HG03457 (cell line): ENCODE results near the gene WTAP.
"Not testable (repeated sequence)": the region's sequence is repeated elsewhere in the genome, so short reads cannot be mapped to it uniquely, and the experiment has no call there.

ENCODE experiments used
- ATAC-seq: cut with Tn5 transposase; IDR thresholded peaks from one replicate; pipeline ENCODE4 v1.9.1; 2021; ENCODE audit warnings: moderate number of reproducible peaks; ENCODE audit not compliant: unreplicated experiment

WTAP gene

GRCh38 chr6:159726918-159727716 lies at the start of gene WTAP:
Gene WTAP, plus strand, starts transcription at chr6:159727506. Its CDS starts 8,760 bp downstream, at chr6:159736266.
- peak; percentile 70 for ATAC-seq

DNA sequence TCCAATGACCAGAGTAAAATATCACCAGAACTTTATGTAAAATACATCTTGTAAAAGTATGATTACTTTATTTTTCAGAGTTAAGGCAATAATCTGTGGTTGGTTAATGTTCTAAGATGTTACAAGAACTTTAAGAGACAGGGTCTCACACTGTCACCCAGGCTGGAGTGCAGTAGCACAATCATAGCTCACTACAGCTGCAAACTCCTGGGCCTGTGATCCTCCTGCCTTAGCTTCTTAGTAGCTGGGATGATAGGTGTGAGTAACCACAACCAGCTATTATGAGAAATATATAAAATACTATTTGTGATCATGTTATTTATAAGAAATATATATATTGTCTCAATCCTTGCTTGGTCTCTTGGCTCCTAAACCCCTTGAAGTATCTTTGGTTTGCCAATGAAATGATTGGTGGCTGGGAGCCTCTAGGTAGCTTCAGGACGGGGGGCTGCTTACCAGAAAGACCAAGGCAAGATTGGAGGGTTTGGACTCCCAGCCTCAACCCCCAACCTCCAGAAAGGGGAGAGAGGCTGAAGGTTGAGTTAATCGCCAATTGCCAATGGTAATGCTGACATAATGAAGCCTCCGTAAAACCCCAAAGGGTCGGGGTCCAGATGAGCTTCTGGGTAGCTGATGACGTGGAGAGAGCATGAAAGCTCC lies 49.7 kb upstream of the WTAP start:
- no peak for ATAC-seq

DNA sequence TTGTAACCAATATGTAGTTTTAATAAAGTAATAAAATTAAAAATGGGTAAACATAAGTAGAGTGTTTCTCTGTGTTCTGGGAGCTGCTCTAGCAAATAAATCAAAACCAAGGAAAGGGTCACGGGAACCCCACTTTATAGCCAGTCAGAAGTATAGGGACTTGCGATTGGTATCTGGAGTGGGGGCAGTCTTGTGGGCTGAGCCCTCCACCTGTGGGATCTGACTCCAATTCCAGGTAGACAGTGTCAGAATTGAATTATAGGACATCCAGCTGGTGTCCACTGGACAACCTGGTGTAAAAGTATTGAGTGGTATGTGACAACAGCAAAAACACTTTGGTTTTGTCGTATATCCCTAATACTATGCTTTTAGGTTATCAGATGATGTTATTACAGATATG lies 48.7 kb upstream of the WTAP start:
- ATAC-seq: no peak

- no peak for ATAC-seq
These were observed 47.9 kb upstream of the WTAP start for GRCh38 chr6:159679091-159680077.

- ATAC-seq: no peak
These were observed 47.2 kb upstream of the WTAP start for GRCh38 chr6:159680104-159680503.

GRCh38 chr6:159681191-159681880 lies 46.0 kb upstream of the WTAP start:
- ATAC-seq: no peak

- ATAC-seq: no peak
These were observed 45.0 kb upstream of the WTAP start for GRCh38 chr6:159682295-159682694.

DNA sequence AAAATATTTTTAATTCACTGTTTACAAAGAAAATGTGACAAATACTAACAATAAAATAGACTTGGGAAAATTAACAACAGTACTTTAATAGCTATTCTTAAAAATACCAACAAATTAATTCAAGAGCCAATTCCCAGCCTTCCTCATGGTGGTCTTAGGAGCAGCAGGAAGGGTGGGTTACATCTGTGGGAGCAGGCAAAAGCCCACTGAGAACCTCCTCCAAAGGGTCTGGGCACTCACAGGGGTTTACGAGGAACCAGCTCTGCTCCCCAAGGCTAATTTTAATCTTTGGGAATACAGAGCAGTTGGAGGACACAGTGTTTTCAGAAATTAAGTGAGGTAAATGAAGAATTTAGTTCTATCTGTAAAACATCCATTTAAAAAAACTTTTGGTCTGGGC lies 44.5 kb upstream of the WTAP start:
- no peak for ATAC-seq

DNA sequence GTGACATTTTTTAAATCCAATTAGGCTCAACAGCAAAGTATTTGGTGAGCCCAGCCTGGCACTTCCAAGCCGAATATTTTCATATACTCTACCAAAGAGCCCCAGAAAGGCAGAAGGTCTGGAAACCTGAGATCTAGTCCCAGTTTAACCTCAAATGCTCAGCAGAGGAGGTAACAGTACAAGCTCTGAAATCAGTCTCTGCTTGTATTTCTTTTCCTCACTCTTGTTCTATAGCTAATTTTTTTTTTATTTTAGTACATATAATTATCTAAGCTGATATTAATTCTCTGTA lies 43.3 kb upstream of the WTAP start:
- no peak for ATAC-seq

- no peak for ATAC-seq
These were observed 41.3 kb upstream of the WTAP start for GRCh38 chr6:159686040-159686439.

GRCh38 chr6:159686703-159687102 lies 40.6 kb upstream of the WTAP start:
- no peak for ATAC-seq

DNA sequence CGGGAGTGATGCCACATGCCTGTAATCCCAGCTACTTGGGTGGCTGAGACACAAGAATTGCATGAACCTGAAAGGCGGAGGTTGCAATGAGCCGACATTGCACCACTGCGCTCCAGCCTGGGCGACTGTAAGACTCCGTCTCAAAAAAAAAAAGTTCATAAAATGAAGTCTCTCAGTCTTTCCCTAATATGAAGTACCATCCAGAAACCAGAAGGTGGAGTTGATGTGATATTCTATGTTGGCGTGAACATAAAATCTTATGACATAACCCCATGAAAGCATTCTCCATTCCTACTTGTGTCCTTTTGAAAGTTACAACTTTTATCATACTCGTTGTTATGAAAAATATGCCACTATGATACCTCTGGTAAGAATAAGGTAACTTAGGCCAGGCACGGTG lies 40.0 kb upstream of the WTAP start:
- no peak for ATAC-seq

GRCh38 chr6:159688266-159688905 lies 38.9 kb upstream of the WTAP start:
- ATAC-seq: no peak

GRCh38 chr6:159689001-159689400 lies 38.3 kb upstream of the WTAP start:
- ATAC-seq: no peak

GRCh38 chr6:159690135-159690534 lies 37.2 kb upstream of the WTAP start:
- ATAC-seq: not testable (repeated sequence)

- ATAC-seq: no peak
These were observed 36.0 kb upstream of the WTAP start for GRCh38 chr6:159691133-159691962.

- no peak for ATAC-seq
These were observed 35.4 kb upstream of the WTAP start for GRCh38 chr6:159691963-159692287.

GRCh38 chr6:159692303-159693127 lies 34.8 kb upstream of the WTAP start:
- ATAC-seq: peak; percentile 29
